Measurements from ENCODE around the gene CABLES2.

- TF ChIP-seq, protein P1, sequence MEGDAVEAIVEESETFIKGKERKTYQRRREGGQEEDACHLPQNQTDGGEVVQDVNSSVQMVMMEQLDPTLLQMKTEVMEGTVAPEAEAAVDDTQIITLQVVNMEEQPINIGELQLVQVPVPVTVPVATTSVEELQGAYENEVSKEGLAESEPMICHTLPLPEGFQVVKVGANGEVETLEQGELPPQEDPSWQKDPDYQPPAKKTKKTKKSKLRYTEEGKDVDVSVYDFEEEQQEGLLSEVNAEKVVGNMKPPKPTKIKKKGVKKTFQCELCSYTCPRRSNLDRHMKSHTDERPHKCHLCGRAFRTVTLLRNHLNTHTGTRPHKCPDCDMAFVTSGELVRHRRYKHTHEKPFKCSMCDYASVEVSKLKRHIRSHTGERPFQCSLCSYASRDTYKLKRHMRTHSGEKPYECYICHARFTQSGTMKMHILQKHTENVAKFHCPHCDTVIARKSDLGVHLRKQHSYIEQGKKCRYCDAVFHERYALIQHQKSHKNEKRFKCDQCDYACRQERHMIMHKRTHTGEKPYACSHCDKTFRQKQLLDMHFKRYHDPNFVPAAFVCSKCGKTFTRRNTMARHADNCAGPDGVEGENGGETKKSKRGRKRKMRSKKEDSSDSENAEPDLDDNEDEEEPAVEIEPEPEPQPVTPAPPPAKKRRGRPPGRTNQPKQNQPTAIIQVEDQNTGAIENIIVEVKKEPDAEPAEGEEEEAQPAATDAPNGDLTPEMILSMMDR (IDR thresholded peaks at IDR 0.05; ENCODE audit: low read depth, low read length), result no peak
- TF ChIP-seq EZH2phosphoT487 (IDR thresholded peaks at IDR 0.05; ENCODE audit: low read depth), result no peak
Measured at GRCh38 chr20:62355878-62356588, 51.1 kb downstream of the CABLES2 start.
